Measurements from ENCODE around the gene MEGF11.

The MEGF11 gene

GRCh38 chr15:66167854-66168253 lies 85.7 kb downstream of the MEGF11 start:
- no peak for DNase-seq

GRCh38 chr15:66165856-66166255 lies 87.7 kb downstream of the MEGF11 start:
- DNase-seq = no peak

- DNase-seq = no peak
Observed at GRCh38 chr15:66164788-66165187, 88.8 kb downstream of the MEGF11 start.

DNA sequence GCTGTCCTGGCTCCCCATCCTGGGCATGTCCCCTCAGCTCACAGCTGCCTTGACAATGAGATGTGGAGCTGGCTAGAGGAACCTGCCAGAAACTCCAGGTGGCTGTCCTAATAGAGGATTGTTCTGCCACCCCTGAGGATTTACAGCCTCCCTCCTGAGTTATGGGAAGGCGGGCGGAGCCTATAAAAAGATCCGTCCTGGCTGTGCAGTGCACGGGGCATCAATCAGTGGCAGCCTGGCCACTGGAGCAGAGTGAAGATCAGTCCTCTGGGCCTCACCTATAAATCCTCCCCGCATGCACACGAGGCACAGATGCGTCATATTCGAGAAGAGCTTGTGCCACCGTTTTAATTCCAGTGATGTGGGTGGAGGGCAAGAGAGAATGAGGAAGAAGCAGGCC lies 90.0 kb downstream of the MEGF11 start:
- no peak for DNase-seq

GRCh38 chr15:66162286-66162685 lies 91.3 kb downstream of the MEGF11 start:
- no peak for DNase-seq

GRCh38 chr15:66161575-66162118 lies 91.9 kb downstream of the MEGF11 start:
- no peak for DNase-seq

- no peak for DNase-seq
Observed at GRCh38 chr15:66161108-66161507, 92.4 kb downstream of the MEGF11 start.

DNA sequence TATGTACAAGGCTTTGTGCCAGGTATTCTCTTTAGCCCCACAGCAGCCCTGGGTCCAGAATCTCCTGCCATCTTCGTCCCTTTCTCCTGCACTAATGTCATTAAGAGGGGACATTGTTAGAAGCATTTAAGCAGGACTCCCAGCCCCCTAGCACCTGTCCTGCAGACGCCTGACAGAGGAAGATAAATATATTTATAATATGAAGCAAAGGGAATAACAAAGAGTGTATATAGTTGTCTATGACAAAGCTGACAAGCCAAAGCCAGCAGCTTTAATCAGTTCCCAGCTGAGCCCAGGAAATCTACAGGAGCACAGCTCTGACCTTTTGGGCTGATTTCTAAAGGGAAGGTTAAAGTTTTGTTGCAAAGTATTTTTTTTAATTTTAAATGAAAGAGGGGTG lies 96.0 kb downstream of the MEGF11 start:
- DNase-seq = no peak

GRCh38 chr15:66156310-66156975 lies 97.1 kb downstream of the MEGF11 start:
- no peak for DNase-seq

GRCh38 chr15:66155065-66155464 lies 98.5 kb downstream of the MEGF11 start:
- DNase-seq = no peak

GRCh38 chr15:66154581-66154980 lies 99.0 kb downstream of the MEGF11 start:
- no peak for DNase-seq

- DNase-seq = no peak
Observed at GRCh38 chr15:66153549-66154415, 99.8 kb downstream of the MEGF11 start.

GRCh38 chr15:66152650-66153049 lies 100.9 kb downstream of the MEGF11 start:
- DNase-seq = no peak

GRCh38 chr15:66151809-66152208 lies 101.7 kb downstream of the MEGF11 start:
- DNase-seq = no peak

GRCh38 chr15:66149871-66150270 lies 103.7 kb downstream of the MEGF11 start:
- DNase-seq = no peak

DNA sequence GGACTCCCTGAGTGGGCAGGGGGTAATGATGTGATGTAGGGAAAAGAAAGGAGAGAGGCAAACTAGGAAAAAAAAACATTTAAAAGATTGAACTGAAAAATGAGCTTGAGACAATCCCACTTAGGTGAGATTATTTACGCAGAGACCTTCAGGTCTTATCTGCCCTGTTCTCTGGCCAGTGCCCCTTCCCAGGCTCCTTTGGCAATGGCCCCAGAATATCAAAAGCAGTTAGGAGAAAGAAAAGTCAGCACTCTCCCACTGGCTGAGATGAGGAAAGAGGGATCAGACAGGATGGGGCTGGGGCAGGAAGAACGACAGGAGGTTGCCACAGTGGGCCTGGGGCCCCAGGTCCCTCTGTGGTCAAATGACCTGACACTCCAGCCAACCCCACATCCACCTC lies 105.4 kb downstream of the MEGF11 start:
- DNase-seq = no peak

- DNase-seq = no peak
Observed at GRCh38 chr15:66147440-66147839, 106.1 kb downstream of the MEGF11 start.

DNA sequence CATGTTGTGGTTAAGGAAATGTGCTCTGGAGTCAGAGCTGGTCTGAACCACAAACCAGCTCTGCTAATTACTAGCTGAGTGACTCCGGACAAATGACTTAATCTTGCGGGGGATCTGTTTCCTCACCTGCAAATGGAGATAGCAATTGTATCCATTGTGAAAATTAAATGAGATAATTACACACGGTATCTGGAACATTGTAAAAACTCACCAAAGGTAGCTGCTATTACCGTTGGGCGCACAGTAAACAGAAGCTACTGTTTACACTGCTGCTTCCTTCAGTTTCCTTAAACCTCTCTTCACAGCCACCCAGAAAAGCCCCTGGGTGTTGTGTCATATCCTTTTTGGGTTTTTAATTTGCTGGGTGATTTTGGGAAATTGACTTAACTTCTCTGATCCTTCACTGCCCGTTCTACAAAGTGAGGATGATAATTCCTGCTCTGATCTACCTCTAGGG lies 107.8 kb downstream of the MEGF11 start:
- DNase-seq = peak; percentile 23 to 41

GRCh38 chr15:66144978-66145725 lies 108.4 kb downstream of the MEGF11 start:
- no peak for DNase-seq

DNA sequence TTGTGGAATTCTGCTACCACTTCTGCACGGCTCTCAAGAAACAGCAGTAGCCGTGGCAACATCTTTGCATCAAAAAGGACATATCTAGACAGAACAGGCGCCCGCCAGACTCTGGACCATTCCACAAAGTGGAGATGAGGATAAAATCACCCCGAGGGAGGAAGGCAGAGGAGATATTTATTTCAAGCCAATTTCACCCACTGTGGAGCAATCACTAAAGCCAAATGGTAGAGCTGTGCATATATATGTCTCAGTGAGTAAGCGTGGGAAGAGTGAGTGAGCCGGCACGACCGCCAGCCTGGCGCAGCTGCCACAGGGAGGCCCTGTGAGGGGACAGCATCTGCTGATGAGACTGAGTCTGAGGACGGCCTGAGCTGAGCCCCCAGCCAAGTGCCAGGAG lies 111.3 kb downstream of the MEGF11 start:
- no peak for DNase-seq

GRCh38 chr15:66139591-66140207 lies 113.9 kb downstream of the MEGF11 start:
- DNase-seq = no peak

DNA sequence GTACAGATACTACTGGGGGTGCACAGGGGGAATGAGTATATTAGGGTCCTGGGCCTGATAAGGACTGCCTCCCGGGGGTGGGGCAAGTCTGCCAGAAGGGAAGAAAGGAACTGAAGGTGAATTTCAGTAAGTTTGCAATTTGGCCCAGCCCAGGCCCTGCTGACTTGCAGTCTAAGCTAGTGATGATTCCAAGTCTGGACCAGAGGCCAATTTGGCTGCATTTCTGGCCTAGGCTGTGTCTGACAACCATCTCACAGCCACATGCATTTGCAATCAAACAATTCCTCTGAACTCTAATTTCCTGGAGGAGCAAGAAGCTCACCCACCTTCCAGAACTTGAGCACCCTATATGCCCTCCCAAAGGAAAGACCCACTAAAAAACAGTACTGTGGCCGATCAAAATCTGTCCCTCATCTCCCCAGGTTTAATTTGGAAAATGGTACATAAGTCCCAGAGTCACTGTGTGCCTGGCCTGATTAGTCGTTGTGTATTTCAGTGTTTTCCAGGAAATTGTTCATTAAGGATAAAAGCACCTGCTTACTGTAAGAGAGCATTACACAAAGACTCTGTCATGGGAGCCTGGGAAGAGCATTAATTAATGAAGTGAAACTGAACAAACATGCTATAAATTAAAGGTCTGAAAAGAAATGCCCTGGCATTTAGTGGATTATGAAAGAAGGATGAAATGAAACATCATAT lies 114.5 kb downstream of the MEGF11 start:
- DNase-seq = no peak
